ENCODE results near the gene ACVR2A. TPM values are rescaled to one million over a fixed set of nuclear protein-coding genes. Genes with fewer than 3 reads are reported as not detected.

The ACVR2A gene
- polyA plus RNA-seq, 3 donors, result 2.6 to 10.5 (median 3.7) TPM

DNA sequence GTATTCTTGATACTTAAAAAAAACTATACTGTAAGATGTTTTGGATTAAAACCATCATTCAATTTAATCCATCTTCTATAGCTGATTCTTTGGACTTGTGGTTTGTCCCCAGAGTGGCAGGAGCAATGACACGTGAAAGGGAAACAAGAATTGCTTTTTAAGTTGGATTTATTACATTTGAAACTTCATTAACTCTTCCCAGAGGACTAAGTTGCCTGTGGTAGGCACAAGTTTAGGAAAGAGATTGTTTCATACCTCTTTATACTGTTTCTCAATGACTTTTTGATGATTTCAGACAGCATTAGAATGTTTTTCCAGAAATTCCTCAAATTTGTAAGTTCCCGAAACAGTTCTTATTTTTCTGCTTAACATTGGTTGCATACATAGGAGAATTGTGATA, 41.3 kb downstream of the ACVR2A start:
- Mint-ChIP-seq H3K4me1 (peaks cover 5% of the 10 kb centered on the region), H3K27me3 (ENCODE audit: low read depth in 3 of 3) (no peaks in the 10 kb centered on the region), H3K4me3 (no peak overlapping the region), H3K36me3 (no peaks in the 10 kb centered on the region), H3K9me3 (no peaks in the 10 kb centered on the region), H3K27ac (no peak overlapping the region)
- H3K79me2 ChIP-seq (ENCODE audit: insufficient read depth, low read length), result no peaks in the 10 kb centered on the region
- intact Hi-C loops (cut with micrococcal nuclease), result no loop called here
- TF ChIP-seq, protein P1, sequence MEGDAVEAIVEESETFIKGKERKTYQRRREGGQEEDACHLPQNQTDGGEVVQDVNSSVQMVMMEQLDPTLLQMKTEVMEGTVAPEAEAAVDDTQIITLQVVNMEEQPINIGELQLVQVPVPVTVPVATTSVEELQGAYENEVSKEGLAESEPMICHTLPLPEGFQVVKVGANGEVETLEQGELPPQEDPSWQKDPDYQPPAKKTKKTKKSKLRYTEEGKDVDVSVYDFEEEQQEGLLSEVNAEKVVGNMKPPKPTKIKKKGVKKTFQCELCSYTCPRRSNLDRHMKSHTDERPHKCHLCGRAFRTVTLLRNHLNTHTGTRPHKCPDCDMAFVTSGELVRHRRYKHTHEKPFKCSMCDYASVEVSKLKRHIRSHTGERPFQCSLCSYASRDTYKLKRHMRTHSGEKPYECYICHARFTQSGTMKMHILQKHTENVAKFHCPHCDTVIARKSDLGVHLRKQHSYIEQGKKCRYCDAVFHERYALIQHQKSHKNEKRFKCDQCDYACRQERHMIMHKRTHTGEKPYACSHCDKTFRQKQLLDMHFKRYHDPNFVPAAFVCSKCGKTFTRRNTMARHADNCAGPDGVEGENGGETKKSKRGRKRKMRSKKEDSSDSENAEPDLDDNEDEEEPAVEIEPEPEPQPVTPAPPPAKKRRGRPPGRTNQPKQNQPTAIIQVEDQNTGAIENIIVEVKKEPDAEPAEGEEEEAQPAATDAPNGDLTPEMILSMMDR (IDR thresholded peaks at IDR 0.05), result no peak
- H3K36me3 ChIP-seq (replicated peaks in 1 of 2; ENCODE audit: control insufficient read depth in 1 of 2, insufficient read depth in 2 of 2, low read length in 2 of 2), result no peaks in the 10 kb centered on the region
- peaks cover 95% of the 10 kb centered on the region for H4K20me1 ChIP-seq (ENCODE audit: insufficient read depth, low read length)
- DNase-seq, result no peak
- no peaks in the 10 kb centered on the region for H3K27me3 ChIP-seq (ENCODE audit: control insufficient read depth in 2 of 2, insufficient read depth in 2 of 2, low read length in 2 of 2)
- no peaks in the 10 kb centered on the region for H3K9me3 ChIP-seq (replicated peaks in 1 of 2; ENCODE audit: control insufficient read depth in 1 of 2, insufficient read depth in 1 of 2, low read length in 2 of 2)
- no peak overlapping the region for H2AFZ ChIP-seq (ENCODE audit: insufficient read depth, low read depth, low read length, poor library complexity, severe bottlenecking)
- no peak overlapping the region for H3K4me3 ChIP-seq (replicated peaks in 1 of 3; ENCODE audit: low read depth in 2 of 3, low read length in 3 of 3)
- WGBS (ENCODE audit: insufficient coverage), result no CpG with 5 or more reads among the region's 2 CpGs
- no peak overlapping the region for H3K9ac ChIP-seq (ENCODE audit: insufficient read depth, low read length, poor library complexity, severe bottlenecking)
- no peaks in the 10 kb centered on the region for H3K4me1 ChIP-seq (ENCODE audit: control insufficient read depth in 1 of 2, insufficient read depth in 2 of 2, low read length in 2 of 2)
- H3K4me2 ChIP-seq (replicated peaks; ENCODE audit: extremely low read depth, low read length, poor library complexity, severe bottlenecking), result no peak overlapping the region
- no peak overlapping the region for H3K27ac ChIP-seq (ENCODE audit: low read depth in 1 of 2, low read length in 2 of 2)

DNA sequence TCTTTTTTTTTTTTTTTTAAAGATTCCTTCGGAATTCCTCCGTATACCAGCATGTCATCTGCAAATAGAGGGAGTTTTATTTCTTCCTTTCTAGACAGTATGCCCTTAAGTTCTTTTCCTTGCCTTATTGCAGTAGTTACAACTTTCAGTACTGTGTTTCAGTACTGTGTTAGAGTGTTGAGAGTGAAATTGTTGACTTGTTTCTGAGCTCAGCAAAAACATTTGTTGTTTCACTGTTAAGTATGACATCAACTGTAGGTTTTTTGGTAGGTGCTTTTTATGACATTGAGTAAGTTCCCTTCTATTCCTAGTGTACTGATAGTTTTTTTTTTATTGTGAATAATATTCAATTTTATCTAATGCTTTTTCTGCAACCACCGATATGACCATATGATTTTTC, 43.9 kb downstream of the ACVR2A start:
- Histone ChIP-seq H3K4me2 (replicated peaks; ENCODE audit: extremely low read depth, low read length, poor library complexity, severe bottlenecking) (no peak overlapping the region), H2AFZ (ENCODE audit: insufficient read depth, low read depth, low read length, poor library complexity, severe bottlenecking) (no peak overlapping the region), H4K20me1 (ENCODE audit: insufficient read depth, low read length) (peaks cover 91% of the 10 kb centered on the region), H3K4me1 (ENCODE audit: control insufficient read depth in 1 of 2, insufficient read depth in 2 of 2, low read length in 2 of 2) (no peaks in the 10 kb centered on the region), H3K36me3 (replicated peaks in 1 of 2; ENCODE audit: control insufficient read depth in 1 of 2, insufficient read depth in 2 of 2, low read length in 2 of 2) (no peaks in the 10 kb centered on the region), H3K79me2 (ENCODE audit: insufficient read depth, low read length) (no peaks in the 10 kb centered on the region), H3K4me3 (replicated peaks in 1 of 3; ENCODE audit: low read depth in 2 of 3, low read length in 3 of 3) (no peak overlapping the region), H3K9ac (ENCODE audit: insufficient read depth, low read length, poor library complexity, severe bottlenecking) (no peak overlapping the region), H3K27me3 (ENCODE audit: control insufficient read depth in 2 of 2, insufficient read depth in 2 of 2, low read length in 2 of 2) (no peaks in the 10 kb centered on the region), H3K9me3 (replicated peaks in 1 of 2; ENCODE audit: control insufficient read depth in 1 of 2, insufficient read depth in 1 of 2, low read length in 2 of 2) (no peaks in the 10 kb centered on the region), H3K27ac (ENCODE audit: low read depth in 1 of 2, low read length in 2 of 2) (no peak overlapping the region)
- no peak overlapping the region for H3K27ac Mint-ChIP-seq
- no peaks in the 10 kb centered on the region for H3K27me3 Mint-ChIP-seq (ENCODE audit: low read depth in 3 of 3)
- DNase-seq, result no peak
- intact Hi-C loops (cut with micrococcal nuclease), result no loop called here
- H3K4me1 Mint-ChIP-seq, result peaks cover 4% of the 10 kb centered on the region
- H3K9me3 Mint-ChIP-seq, result peaks cover 0 to 2% (median 0%) of the 10 kb centered on the region in 7 donors
- TF ChIP-seq, protein P1 (IDR thresholded peaks at IDR 0.05), result no peak
- H3K36me3 Mint-ChIP-seq, result peaks cover 0 to 2% of the 10 kb centered on the region in 2 donors
- no CpG with 5 or more reads among the region's 3 CpGs for WGBS (ENCODE audit: insufficient coverage)
- no peak overlapping the region for H3K4me3 Mint-ChIP-seq
